ENCODE measurements around the gene C6orf58.

Gene C6orf58

GRCh38 chr6:127637830-127638409 lies 60.9 kb downstream of the C6orf58 start:
- no peak overlapping the region for H3K4me2 ChIP-seq (ENCODE audit: low read depth, low read length, poor library complexity, severe bottlenecking)

More at GRCh38 chr6:127637830-127638409, 60.9 kb downstream of the C6orf58 start:
- Histone ChIP-seq H3K9me3 (ENCODE audit: insufficient read depth, low read depth, low read length) (no peaks in the 10 kb centered on the region), H4K20me1 (ENCODE audit: insufficient read depth, low read length, poor library complexity, severe bottlenecking) (no peaks in the 10 kb centered on the region), H3K4me1 (ENCODE audit: insufficient read depth, low read length, poor library complexity, severe bottlenecking) (no peaks in the 10 kb centered on the region), H3F3A (ENCODE audit: low read depth) (no peaks in the 10 kb centered on the region), H3K27me3 (ENCODE audit: insufficient read depth, low read length, poor library complexity, severe bottlenecking) (no peaks in the 10 kb centered on the region), H2AFZ (ENCODE audit: low read length) (no peak overlapping the region), H3K36me3 (ENCODE audit: insufficient read depth, low read length) (no peaks in the 10 kb centered on the region), H3K79me2 (ENCODE audit: insufficient read depth, low read length) (no peaks in the 10 kb centered on the region), H3K9me2 (replicated peaks; ENCODE audit: low read depth, low read length) (no peaks in the 10 kb centered on the region), H3K9ac (ENCODE audit: low read depth, low read length, poor library complexity, severe bottlenecking) (no peak overlapping the region), H3K4me3 (ENCODE audit: low read length, poor library complexity, severe bottlenecking) (no peak overlapping the region)
- no peak for TF ChIP-seq EZH2phosphoT487 (IDR thresholded peaks at IDR 0.05; ENCODE audit: borderline replicate concordance)
- TF ChIP-seq CTCF (conservative IDR thresholded peaks at IDR 0.05; ENCODE audit: low read length) = no peak

Measured in Loucy (cell line).